Measurements from ENCODE around the gene RNF114. TPM values are rescaled to one million over a fixed set of nuclear protein-coding genes. Genes with fewer than 3 reads are reported as not detected.
A peak's percentile ranks its signal among the peaks of the same experiment; 100 is the strongest.

Gene RNF114
- total and polyA plus RNA-seq, 10 of the 15 experiments (the other 5 are each of a cell fraction or from before 2014, with no cell fraction given), result 28.0 to 82.3 (median 47.2) TPM

- TF ChIP-seq GABPA (IDR thresholded peaks at IDR 0.05; ENCODE audit: low read depth) (no peak), SIX5 (IDR thresholded peaks at IDR 0.05; ENCODE audit: low read depth, low read length, severe bottlenecking) (no peak), SP1 (IDR thresholded peaks at IDR 0.05; ENCODE audit: low read depth, low read length) (peak; percentile 45), MXI1 (IDR thresholded peaks at IDR 0.05; ENCODE audit: low read depth, low read length) (0 out of 2 replicates have a peak, but pooled peaks have one; percentile 55), JUND (IDR thresholded peaks at IDR 0.05; ENCODE audit: low read depth, low read length) (no peak), SMC3 (IDR thresholded peaks at IDR 0.05; ENCODE audit: borderline replicate concordance, low read length) (peak; percentile 38; the same call in 1 of the 2 replicates), MYB (IDR thresholded peaks at IDR 0.05; ENCODE audit: borderline replicate concordance, low read depth, low read length) (no peak), ZNF217 (IDR thresholded peaks at IDR 0.05) (peak; percentile 85), GATAD2B (conservative IDR thresholded peaks at IDR 0.05; ENCODE audit: low read depth) (peak; percentile 88), NR2F1 (conservative IDR thresholded peaks at IDR 0.05) (peak; percentile 85), SKIL (IDR thresholded peaks at IDR 0.05; ENCODE audit: low read depth, poor library complexity, severe bottlenecking) (no peak), TCF12 (IDR thresholded peaks at IDR 0.05; ENCODE audit: low read depth, low read length) (peak; percentile 80), YY1 (IDR thresholded peaks at IDR 0.05; ENCODE audit: low read depth, low read length) (0 out of 2 replicates have a peak, but pooled peaks have one; percentile 19), EGR1 (IDR thresholded peaks at IDR 0.05; ENCODE audit: borderline replicate concordance in 1 of 2, low read depth in 2 of 2, low read length in 2 of 2) (peak in 1 of 2 experiments; percentile 97; a peak in 2 of 3 replicates), BHLHE40 (IDR thresholded peaks at IDR 0.05; ENCODE audit: borderline replicate concordance in 1 of 2, low read depth in 2 of 2, low read length in 1 of 2) (peak; percentile 56 to 80; a peak in 3 of 4 replicates), NFXL1 (IDR thresholded peaks at IDR 0.05; ENCODE audit: borderline replicate concordance) (peak; percentile 70; the same call in 1 of the 2 replicates), CBX3 (IDR thresholded peaks at IDR 0.05; ENCODE audit: borderline replicate concordance, low read depth) (no peak), NR2C1 (IDR thresholded peaks at IDR 0.05) (0 out of 2 replicates have a peak, but pooled peaks have one; percentile 21), ZNF207 (IDR thresholded peaks at IDR 0.05; ENCODE audit: borderline replicate concordance) (0 out of 2 replicates have a peak, but pooled peaks have one; percentile 62), KAT2A (conservative IDR thresholded peaks at IDR 0.05; ENCODE audit: control insufficient read depth, low read depth, low read length) (no peak), POU2F2 (IDR thresholded peaks at IDR 0.05; ENCODE audit: borderline replicate concordance, low read depth, low read length) (peak; percentile 79; the same call in 2 of the 3 replicates), BACH1 (IDR thresholded peaks at IDR 0.05; ENCODE audit: borderline replicate concordance) (peak; percentile 47; the same call in 1 of the 2 replicates), MYC (IDR thresholded peaks at IDR 0.05; ENCODE audit: insufficient read depth, insufficient read length, insufficient replicate concordance, low read length, severe bottlenecking) (no peak), RB1 (IDR thresholded peaks at IDR 0.05; ENCODE audit: borderline replicate concordance) (peak; percentile 78; the same call in 1 of the 2 replicates), ETV6 (conservative IDR thresholded peaks at IDR 0.05 in 1 of 2, IDR thresholded peaks at IDR 0.05 in 1 of 2; ENCODE audit: borderline replicate concordance in 1 of 2, low read depth in 1 of 2) (no peak)
- TF ChIP-seq, protein P1, sequence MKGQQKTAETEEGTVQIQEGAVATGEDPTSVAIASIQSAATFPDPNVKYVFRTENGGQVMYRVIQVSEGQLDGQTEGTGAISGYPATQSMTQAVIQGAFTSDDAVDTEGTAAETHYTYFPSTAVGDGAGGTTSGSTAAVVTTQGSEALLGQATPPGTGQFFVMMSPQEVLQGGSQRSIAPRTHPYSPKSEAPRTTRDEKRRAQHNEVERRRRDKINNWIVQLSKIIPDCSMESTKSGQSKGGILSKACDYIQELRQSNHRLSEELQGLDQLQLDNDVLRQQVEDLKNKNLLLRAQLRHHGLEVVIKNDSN (IDR thresholded peaks at IDR 0.05; ENCODE audit: borderline replicate concordance, extremely low read length, insufficient read depth, low read depth, low read length), result peak; percentile 8
Observed at GRCh38 chr20:49982346-49983122, 46.3 kb downstream of the RNF114 start, which contains the start of gene SNAI1 (continued).

Data from GM12878 (cell line).